GM19328 (cell line): ENCODE data around the gene ACIN1.
A peak's percentile ranks its signal among the peaks of the same experiment; 100 is the strongest.
"Not testable (repeated sequence)": the region's sequence is repeated elsewhere in the genome, so short reads cannot be mapped to it uniquely, and the experiment has no call there.

Experiments
- ATAC-seq: cut with Tn5 transposase; IDR thresholded peaks from one replicate; pipeline ENCODE4 v1.9.1; 2021; ENCODE audit warnings: mild to moderate bottlenecking, moderate library complexity; ENCODE audit not compliant: unreplicated experiment

ACIN1 gene

DNA sequence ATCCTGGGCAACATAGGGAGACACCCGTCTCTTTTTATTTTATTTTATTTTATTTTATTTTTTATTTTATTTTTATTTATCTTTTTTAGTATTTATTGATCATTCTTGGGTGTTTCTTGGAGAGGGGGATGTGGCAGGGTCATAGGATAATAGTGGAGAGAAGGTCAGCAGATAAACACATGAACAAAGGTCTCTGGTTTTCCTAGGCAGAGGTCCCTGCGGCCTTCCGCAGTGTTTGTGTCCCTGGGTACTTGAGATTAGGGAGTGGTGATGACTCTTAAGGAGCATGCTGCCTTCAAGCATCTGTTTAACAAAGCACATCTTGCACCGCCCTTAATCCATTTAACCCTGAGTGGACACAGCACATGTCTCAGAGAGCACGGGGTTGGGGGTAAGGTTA lies 12.7 kb upstream of the ACIN1 start:
- not testable (repeated sequence) for ATAC-seq

GRCh38 chr14:23106747-23107045 lies 11.8 kb upstream of the ACIN1 start:
- ATAC-seq, result no peak

DNA sequence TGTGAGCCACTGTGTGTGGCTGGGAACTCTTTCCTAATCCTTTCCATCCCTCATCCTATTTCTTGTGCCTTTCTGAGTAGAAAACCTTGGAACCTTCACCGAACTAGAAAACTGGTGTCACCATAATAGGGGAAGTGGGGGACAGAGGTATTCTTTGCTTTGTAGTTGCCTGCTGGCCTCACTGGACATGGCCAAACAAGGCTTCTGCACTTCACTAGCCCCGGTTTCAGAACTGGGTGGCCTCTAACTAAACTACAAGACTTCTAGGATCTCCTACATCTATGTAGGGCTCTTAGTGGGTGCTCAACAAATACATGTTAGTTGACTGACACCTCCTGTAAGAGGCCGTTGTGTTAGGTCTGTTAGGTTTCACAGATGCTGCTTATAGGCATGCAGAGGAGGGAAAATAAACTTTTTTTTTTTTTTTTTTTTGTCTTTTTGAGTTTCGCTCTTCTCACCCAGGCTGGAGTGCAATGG lies 10.4 kb upstream of the ACIN1 start:
- ATAC-seq, result no peak

GRCh38 chr14:23104591-23105347 lies 9.8 kb upstream of the ACIN1 start, which contains the start of gene CIROP:
TSS of gene CIROP (minus strand) at chr14:23104989. CDS start at chr14:23104920, 69 bp downstream.
- no peak for ATAC-seq

DNA sequence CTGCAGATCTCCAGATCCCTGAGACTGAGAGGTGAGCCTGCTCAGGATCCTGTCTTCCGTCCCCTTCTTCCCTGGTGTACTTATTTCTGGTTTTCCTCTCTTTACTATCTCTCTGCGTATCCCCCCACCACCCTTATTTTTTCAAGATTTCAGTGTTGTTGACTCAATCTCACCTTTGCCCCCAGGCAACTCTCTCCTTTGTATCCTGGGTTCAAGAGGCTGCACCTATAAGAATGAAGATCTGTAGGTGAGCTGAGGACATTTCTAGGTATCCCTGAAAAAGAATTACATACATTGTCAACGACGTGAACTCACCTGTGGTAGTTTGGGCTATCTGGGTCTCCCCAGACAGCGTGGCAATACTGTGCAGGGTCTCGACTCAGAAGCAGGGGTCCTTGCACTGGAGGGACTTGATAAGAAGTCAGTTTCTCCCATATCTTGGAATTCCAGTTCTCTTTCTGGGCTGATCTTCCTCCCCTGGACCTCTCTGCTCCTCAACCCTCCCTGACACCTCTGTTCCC lies 9.2 kb upstream of the ACIN1 start:
- no peak for ATAC-seq

- ATAC-seq, result no peak
Observed at GRCh38 chr14:23103581-23103980, 8.6 kb upstream of the ACIN1 start.

DNA sequence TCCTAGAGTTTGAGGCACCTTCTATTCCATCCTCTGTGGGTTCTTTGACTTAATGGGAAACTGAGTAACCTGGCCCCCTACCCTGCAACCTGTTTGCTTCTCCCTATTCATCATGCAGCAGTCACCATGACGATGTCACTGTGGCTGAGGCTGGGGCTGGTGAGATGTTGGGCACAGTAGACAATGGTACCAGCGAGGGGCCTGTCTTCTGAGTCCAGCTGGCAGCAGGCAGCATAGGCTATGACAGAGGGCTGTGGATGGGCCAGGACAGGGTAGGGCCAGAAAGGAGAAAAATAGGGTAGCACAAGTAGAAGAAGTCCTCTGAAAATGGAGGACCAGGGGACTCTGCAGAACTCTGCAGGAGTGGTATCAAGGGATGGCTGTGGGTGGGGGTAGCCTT lies 7.9 kb upstream of the ACIN1 start:
- ATAC-seq, result no peak

- ATAC-seq, result no peak
Observed at GRCh38 chr14:23101986-23102625, 7.2 kb upstream of the ACIN1 start.

DNA sequence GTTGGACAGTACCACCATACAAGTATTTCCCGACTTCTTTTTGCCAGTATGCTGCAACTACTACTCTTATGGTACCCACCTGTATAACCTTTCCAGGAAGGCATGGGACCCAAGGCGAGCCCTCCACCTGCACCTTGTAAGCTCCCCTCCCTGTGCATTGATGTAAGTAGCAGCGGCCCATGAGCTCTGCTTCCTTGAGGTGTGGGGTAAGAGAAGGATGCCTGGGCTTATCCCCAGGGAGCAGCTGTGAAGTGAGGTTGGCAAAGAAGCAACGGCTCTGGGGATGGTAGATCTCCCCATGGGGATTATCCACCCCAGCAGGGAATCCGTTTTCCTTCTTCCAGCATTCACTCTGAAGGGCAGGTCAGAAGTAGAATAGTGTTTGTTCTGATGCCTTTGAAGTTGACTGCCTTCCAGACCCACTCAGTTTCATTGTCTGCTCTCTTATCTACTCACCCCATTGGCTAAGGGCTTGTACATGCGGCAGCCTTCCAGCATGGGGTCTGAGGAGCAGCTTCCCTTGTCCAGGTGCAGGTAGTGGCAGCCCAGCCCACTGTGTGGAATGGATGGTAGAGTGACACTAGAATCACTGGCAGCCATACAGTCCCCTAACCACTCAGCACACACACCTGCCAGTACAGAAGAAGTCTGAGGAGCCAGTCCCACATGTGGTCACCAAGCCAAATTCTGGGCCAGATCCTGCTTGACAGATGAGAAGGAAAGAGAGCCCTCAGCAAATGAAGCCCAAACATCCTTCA lies 6.5 kb upstream of the ACIN1 start:
- ATAC-seq, result no peak

- no peak for ATAC-seq
Observed at GRCh38 chr14:23099212-23099861, 4.4 kb upstream of the ACIN1 start.

- ATAC-seq, result no peak
Observed at GRCh38 chr14:23097786-23098185, 2.9 kb upstream of the ACIN1 start.

DNA sequence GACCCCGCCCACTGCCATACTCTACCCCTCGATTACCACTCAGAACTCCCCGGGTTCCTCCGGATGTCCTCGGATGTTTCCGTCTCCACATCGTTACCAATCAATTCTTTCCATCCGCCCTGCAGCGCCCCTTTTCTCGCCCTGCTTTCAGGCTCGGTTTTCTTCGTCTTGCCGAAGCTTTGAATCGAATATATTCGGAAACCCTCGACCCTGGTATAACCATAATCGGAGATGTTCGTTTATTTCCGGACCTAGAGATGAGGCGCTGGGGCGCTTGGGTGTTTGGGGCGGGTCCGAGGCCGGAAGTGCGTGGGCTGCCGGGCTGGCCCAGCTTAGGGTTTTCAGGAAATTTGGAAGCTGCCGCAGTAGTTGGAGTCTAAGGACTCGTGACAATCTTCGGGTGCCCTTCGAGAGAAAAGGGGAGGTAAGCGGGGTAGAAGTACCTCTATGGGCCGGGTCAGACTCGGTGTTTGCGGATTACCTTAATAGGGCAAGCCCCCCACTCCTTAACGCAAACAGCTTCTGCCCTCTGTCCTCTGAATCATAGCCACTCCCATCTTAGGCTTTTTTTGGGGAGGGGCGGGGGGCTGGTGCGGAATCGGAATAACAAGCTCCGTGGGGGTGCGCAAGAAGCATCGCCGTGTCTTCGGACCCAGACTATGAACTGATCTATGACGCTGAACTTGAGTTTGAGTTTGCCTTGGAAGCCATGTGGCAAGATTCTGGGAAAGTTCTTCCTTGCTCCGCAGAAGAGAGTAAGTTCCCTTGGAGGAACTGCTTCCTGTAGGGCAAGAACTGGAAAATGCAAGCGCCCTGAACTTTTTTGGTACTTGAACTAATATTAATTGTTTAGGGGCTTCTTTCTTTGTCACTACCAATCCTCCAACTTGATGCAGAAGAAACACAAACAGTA lies 516 bp upstream of the ACIN1 start, which contains the start of gene C14orf119:
Gene C14orf119, plus strand, starts transcription at position 310 of the 913 bp plus-strand sequence. CDS start 2,154 bp downstream, outside the sequence.
- peak; percentile 93 for ATAC-seq

DNA sequence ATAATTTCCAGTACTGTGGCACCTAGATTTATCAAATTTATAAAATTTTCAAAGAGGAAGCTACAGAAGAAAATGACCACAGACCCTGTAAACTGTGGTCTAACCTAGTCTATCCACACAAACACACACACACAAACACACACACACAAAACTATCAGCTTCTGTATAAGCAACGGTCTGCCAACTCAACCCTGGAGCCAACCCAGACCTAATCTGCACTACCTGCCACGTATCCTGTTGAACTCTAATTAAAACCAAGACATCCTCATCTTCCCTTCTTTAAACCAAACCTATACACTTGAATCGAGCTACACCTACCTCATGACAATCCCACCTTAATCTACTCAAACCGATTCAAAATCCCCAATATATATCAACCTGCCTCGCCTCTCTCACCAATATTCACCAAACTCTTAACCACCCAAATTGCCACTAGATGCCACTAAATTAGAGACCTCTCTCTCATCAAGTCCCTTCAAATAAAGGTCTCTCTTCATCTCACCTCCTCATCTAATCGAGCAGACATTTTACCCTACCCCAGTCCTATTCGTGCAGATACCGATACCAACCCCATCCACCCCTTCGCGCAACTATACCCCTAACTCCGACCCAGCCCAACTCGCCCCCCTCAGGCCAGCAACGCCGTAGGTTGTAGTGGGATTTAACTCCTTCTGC lies 808 bp downstream of the ACIN1 start:
- no peak for ATAC-seq

DNA sequence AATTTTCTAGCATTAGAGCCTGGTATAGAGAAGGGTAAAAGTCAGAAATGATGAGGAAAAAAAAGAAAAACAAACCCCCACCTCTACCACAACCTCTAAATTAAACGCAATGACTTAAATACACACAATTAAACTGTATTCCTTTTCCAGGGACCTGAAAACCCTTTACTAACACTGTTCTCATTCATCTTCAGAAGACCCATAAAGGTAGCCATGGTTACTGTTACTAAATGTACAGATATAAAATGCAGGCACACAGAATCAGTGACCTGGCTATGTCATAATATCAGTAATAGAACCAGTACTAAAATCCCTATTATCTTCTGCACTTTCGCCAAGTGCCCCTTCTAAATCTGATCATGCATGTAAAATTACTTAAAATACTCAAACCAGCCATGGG lies 1.4 kb downstream of the ACIN1 start:
- ATAC-seq, result no peak

DNA sequence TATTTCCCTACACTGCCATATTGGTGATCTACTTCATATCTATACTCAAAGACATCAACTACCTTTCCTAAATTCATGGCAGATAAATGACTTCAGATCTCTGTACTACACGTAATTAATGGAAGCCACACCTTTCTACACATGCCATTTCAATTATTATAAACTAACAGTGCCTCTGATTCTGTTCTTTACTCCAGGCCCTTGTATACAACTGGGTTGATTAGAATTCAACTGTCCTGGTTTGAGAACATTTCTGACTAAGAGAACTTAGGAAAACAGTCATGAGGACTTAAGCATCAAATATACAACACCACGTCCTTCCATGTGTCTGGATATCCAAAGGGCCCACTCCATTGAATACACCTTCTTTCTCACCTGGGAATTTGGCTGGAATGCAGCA lies 1.8 kb downstream of the ACIN1 start:
- ATAC-seq, result no peak

DNA sequence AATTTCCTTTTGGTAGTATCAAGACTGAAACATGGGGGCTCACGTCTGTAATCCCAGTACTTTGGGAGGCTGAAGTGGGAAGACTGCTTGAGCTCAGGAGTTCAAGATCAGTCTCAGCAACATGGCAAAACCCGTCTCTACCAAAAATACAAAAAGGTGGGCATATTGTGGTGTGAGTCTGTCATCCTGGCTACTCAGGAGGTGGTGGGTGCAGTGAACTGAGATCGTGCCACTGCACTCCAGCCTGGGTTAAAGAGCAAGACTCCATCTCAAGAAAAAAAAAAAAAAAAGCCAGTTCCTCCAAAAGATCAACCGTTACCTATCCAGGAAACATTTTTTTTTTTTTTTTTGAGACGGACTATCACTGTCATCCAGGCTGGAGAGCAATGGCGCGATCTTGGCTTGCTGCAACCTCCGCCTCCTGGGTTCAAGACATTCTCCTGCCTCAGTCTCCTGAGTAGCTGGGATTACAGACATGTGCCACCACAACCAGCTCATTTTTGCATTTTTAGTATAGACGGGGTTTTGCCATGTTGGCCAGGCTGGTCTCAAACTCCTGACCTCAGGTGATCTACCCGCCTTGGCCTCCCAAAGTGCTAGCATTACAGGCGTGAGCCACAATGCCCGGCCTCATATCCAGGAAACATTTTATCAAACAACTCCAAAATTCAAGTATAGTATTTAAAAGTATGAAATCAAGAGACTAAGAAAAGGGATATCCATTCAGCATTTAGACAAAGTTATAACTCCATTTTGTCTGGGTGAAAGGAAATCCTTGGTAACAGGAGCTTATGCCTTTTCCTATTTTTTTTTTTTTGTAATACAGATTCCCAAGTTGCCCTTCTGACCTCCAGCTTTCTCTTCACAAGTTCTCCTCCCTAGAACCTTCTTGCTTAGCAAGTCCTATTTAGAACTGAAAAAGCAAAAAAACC lies 3.4 kb downstream of the ACIN1 start:
- ATAC-seq, result no peak

DNA sequence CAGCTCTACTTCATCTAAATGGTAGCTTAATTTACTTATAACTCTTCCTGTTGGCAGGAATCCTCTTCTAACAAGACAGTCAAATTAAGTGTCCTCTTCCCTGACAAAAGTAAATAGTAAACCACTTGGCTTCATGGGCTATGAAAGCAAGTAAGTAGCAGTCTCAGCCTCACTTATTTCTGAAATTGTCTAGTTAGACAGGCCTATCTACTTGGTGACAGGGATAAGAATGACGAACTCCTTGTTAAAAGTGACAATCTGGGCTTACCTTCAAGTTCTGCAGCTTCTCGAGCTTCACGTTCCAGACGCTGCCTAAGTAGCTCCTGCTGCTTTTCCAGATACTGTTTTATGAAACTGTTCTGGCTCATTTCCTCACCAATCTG lies 4.7 kb downstream of the ACIN1 start:
- no peak for ATAC-seq

DNA sequence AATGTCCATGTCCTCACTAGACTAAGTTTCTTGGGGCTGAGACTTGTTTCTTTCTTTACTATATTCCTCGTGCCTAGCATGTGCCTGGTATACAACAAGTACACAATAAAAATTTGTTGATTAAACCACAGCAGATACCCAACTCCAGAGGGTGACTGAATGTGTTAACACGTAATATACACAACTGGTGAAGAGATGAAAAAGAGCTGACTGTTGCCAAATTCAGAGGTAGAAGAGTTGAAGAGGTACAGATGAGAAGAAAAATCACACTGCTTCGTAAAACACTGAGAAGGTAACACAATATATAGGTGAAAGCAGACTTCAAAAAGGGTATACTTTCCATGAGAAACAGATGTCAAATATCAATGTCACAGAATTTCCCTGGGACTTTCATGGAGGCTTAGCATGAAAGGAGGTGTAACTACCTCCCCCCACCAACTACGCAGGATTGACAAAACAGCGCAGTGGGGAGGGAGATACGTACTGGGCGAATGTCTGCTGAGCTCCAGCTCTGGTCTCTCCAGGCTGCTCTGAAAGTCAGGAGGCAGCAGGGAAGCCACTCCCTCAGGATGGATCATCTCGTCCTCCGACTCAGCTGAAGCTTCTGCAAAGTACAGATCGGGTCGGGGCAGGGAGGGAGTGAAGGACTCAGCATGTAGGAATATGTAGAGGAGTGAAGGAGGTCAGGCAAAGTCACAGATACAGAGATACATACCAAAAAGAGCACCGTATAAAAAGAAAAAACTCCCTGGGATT lies 5.3 kb downstream of the ACIN1 start:
- no peak for ATAC-seq
